HL-60 (cell line): ENCODE measurements around the gene ZNF768.

Experiments used
- CTCF ChIP-seq: IDR thresholded peaks from one replicate; pipeline ENCODE4 v1.5.1; 2011; ENCODE audit warnings: low read length, control low read depth, inconsistent platforms; ENCODE audit not compliant: insufficient read depth
- POLR2AphosphoS5 ChIP-seq: IDR thresholded peaks from 2 replicates; pipeline ENCODE4 v1.6.1; 2012; ENCODE audit warnings: low read depth
- REST ChIP-seq: IDR thresholded peaks from 2 replicates; pipeline ENCODE4 v1.6.1; 2012; ENCODE audit warnings: low read depth; ENCODE audit not compliant: insufficient replicate concordance

GRCh38 chr16:30503403-30504296 lies 22.7 kb downstream of the ZNF768 start:
- TF ChIP-seq POLR2AphosphoS5, result no peak
- no peak for TF ChIP-seq CTCF
- no peak for TF ChIP-seq REST
